GM12875 (cell line): ENCODE results near the gene JPH2.

ENCODE experiments used
- H3K4me3 ChIP-seq: one replicate; pipeline ENCODE4 v1.5.1; 2011; ENCODE audit warnings: low read depth, low read length, control low read depth
- CTCF ChIP-seq: IDR thresholded peaks from 2 replicates; pipeline ENCODE4 v1.5.1; 2011; ENCODE audit warnings: low read depth, mild to moderate bottlenecking, control low read depth, inconsistent platforms, low read length, moderate library complexity, borderline replicate concordance; ENCODE audit not compliant: insufficient read depth

The JPH2 gene

GRCh38 chr20:44204156-44204831, 17.3 kb upstream of the JPH2 start:
- no peak for TF ChIP-seq CTCF
- no peak overlapping the region for H3K4me3 ChIP-seq

GRCh38 chr20:44203161-44203560, 16.2 kb upstream of the JPH2 start:
- no peak for TF ChIP-seq CTCF
- no peak overlapping the region for H3K4me3 ChIP-seq

- no peak for TF ChIP-seq CTCF
- H3K4me3 ChIP-seq = no peak overlapping the region
These were observed 14.0 kb upstream of the JPH2 start for GRCh38 chr20:44200983-44201382.

GRCh38 chr20:44200371-44200770, 13.4 kb upstream of the JPH2 start:
- TF ChIP-seq CTCF = no peak
- no peak overlapping the region for H3K4me3 ChIP-seq

GRCh38 chr20:44199877-44200276, 12.9 kb upstream of the JPH2 start:
- TF ChIP-seq CTCF = no peak

GRCh38 chr20:44198872-44199271, 11.9 kb upstream of the JPH2 start:
- TF ChIP-seq CTCF = no peak
- no peak overlapping the region for H3K4me3 ChIP-seq

More at GRCh38 chr20:44199877-44200276, 12.9 kb upstream of the JPH2 start:
- H3K4me3 ChIP-seq = no peak overlapping the region

- no peak for TF ChIP-seq CTCF
- H3K4me3 ChIP-seq = no peak overlapping the region
These were observed 9.3 kb upstream of the JPH2 start for GRCh38 chr20:44196271-44196670.
